Measurements from ENCODE around the gene PSMA8. TPM values are rescaled to one million over a fixed set of nuclear protein-coding genes. Genes with fewer than 3 reads are reported as not detected.
"Not testable (repeated sequence)": the region's sequence is repeated elsewhere in the genome, so short reads cannot be mapped to it uniquely, and the experiment has no call there.

The PSMA8 gene
- total RNA-seq, 4 donors from 2014 or later: not detected

DNA sequence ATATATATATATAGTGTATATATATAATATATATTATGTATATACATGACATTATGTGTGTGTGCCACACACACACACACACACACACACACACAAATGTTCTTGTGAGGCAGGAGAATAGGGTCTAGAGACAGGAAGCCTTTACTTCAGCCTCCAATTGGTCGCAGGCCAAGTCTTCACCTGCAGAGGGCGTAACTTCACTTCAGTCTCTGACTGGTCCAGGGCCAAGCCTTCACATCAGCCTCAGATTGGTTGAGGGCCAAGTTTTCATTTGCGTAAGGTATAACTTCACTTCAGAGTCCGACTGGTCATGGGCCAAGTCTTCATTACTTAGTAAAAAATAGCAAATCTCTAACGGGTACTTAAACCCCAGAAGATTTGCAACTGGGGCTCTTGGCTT, 30.1 kb upstream of the PSMA8 start:
- WGBS, 2 donors: 41 to 50% methylated on average over 4 to 5 of the region's 5 CpGs
- Histone ChIP-seq H3K36me3 (no peaks in the 10 kb centered on the region), H3K9me3 (no peaks in the 10 kb centered on the region), H3K27me3 (no peaks in the 10 kb centered on the region), H3K27ac (no peak overlapping the region), H3K4me1 (no peaks in the 10 kb centered on the region), H3K4me3 (no peak overlapping the region)
- TF ChIP-seq, protein P1, sequence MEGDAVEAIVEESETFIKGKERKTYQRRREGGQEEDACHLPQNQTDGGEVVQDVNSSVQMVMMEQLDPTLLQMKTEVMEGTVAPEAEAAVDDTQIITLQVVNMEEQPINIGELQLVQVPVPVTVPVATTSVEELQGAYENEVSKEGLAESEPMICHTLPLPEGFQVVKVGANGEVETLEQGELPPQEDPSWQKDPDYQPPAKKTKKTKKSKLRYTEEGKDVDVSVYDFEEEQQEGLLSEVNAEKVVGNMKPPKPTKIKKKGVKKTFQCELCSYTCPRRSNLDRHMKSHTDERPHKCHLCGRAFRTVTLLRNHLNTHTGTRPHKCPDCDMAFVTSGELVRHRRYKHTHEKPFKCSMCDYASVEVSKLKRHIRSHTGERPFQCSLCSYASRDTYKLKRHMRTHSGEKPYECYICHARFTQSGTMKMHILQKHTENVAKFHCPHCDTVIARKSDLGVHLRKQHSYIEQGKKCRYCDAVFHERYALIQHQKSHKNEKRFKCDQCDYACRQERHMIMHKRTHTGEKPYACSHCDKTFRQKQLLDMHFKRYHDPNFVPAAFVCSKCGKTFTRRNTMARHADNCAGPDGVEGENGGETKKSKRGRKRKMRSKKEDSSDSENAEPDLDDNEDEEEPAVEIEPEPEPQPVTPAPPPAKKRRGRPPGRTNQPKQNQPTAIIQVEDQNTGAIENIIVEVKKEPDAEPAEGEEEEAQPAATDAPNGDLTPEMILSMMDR (IDR thresholded peaks at IDR 0.05): peak in 2 of 6 experiments; percentile 7 to 33
- no peak for TF ChIP-seq POLR2A (IDR thresholded peaks at IDR 0.05)
- intact Hi-C loops (cut with DNase I): no loop called here
- no peak for DNase-seq

DNA sequence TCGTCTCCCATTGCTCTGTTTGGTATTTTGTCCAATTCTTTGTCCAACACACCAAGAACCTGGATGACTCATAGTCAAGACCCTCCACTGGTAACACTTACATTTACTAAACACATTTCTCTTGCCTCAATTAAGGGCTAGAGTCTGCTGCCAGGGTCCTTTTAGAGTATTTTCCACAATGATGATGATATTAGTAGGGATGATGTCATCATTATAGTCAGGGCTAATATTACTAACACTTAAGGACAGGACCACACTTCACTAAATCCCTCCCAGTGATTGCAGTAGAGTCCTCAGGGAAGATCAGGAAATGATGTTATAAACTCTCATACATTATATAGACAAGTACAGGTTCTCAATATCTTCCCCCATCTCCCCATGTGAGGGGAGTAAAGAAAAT, 29.6 kb upstream of the PSMA8 start:
- no peak for DNase-seq
- Histone ChIP-seq H3K4me1 (no peaks in the 10 kb centered on the region), H3K27me3 (no peaks in the 10 kb centered on the region), H3K9me3 (no peaks in the 10 kb centered on the region), H3K4me3 (no peak overlapping the region), H3K36me3 (no peaks in the 10 kb centered on the region), H3K27ac (no peak overlapping the region)
- 42 to 63% methylated on average over 1 of the region's 1 CpG for WGBS, 2 donors
- intact Hi-C loops (cut with DNase I): no loop called here
- TF ChIP-seq POLR2A (IDR thresholded peaks at IDR 0.05): no peak
- TF ChIP-seq, protein P1 (IDR thresholded peaks at IDR 0.05): no peak

DNA sequence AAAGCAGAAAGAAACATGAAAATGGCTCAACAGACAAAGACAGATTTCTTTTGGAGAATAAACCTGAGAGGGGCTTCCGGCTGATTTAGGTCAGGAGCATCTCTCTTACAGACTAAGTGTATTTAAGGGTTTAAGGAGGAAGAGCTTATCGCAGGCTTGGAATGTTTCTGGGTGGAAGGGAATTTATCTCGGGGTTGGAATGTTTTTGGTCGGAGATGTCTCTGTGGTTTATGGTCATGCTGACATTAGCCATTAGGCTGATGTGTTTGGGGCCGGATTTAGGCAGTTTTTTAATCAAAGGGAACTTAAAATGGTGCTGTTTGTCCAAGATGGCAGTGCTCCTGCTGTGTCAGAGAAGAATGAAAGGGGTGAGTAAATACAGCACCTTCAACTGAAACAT, 14.4 kb upstream of the PSMA8 start:
- Histone ChIP-seq H3K4me1 (no peaks in the 10 kb centered on the region), H3K9me3 (no peaks in the 10 kb centered on the region), H3K4me3 (no peak overlapping the region), H3K36me3 (no peaks in the 10 kb centered on the region), H3K27me3 (peaks cover 0 to 24% (median 0%) of the 10 kb centered on the region in 4 donors), H3K27ac (no peak overlapping the region)
- no peak for DNase-seq
- WGBS, 2 donors: 78 to 80% methylated on average over 5 of the region's 5 CpGs
- intact Hi-C loops (cut with DNase I): no loop called here
- no peak for TF ChIP-seq POLR2A (IDR thresholded peaks at IDR 0.05)
- TF ChIP-seq, protein P1 (IDR thresholded peaks at IDR 0.05): no peak

DNA sequence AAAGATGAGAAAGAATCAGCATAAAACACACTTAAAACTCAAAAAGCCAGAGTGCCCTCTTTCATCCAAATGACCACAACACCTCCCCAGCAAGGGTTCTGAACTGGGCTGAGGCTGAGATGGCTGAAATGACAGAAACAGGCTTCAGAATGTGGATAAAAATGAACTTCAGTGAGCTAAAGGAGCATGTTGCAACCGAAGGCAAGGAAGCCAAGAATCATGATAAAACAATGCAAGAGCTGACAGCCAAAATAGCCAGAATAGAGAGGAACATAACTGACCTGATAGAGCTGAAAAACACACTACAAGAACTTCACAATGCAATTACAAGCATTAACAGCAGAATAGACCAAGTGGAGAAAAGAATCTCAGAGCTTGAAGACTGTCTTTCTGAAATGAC, 12.2 kb upstream of the PSMA8 start:
- no peaks in the 10 kb centered on the region for H3K36me3 ChIP-seq
- no peaks in the 10 kb centered on the region for H3K4me1 ChIP-seq
- peaks cover 0 to 24% (median 0%) of the 10 kb centered on the region in 4 donors for H3K27me3 ChIP-seq
- H3K9me3 ChIP-seq: no peaks in the 10 kb centered on the region
- no peak for DNase-seq
- TF ChIP-seq, protein P1 (IDR thresholded peaks at IDR 0.05): no peak
- no peak for TF ChIP-seq POLR2A (IDR thresholded peaks at IDR 0.05)
- no peak overlapping the region for H3K27ac ChIP-seq
- intact Hi-C loops (cut with DNase I): no loop called here
- 64 to 88% methylated on average over 1 of the region's 1 CpG for WGBS, 2 donors
- H3K4me3 ChIP-seq: no peak overlapping the region

DNA sequence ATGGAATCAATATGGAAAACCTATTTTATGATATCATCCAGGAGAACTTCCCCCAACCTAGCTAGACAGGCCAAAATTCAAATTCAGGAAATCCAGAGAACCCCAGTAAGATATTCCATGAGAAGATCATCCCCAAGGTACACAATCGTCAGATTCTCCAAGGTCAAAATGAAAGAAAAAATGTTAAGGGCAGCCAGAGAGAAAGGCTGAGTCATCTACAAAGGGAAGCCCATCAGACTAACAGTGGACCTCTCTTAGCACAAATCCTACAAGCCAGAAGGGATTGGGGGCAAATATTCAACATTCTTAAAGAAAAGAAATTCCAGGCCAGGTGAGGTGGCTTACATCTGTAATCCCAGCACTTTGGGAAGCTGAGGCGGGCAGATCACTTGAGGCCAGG, 11.7 kb upstream of the PSMA8 start:
- H3K36me3 ChIP-seq; H3K4me3 ChIP-seq; H3K9me3 ChIP-seq; H3K27ac ChIP-seq; intact Hi-C loops (cut with DNase I); DNase-seq; H3K4me1 ChIP-seq: not testable (repeated sequence)
- WGBS, 2 donors: 84 to 94% methylated on average over 2 of the region's 2 CpGs
- H3K27me3 ChIP-seq: peaks cover 0 to 24% (median 0%) of the 10 kb centered on the region in 4 donors

DNA sequence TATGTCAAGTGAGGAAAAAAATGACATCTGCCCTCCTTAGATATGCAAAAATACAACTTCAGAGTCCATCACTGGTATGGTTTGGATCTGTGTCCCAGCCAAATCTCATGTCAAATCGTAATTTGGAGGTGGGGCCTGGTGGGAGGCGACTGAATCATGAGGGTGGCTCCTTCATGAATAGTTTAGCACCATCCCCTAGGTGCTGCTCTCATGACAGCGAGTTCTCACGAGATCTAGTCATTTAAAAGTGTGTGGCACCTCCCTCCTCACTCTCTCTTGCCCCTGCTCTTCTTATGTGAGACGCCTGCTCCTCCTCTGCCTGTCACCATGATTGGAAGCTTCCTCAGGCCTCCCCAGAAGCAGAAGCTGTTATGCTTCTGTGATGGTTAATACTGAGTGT, 5.9 kb upstream of the PSMA8 start:
- H3K36me3 ChIP-seq: no peaks in the 10 kb centered on the region
- no peak overlapping the region for H3K4me3 ChIP-seq
- intact Hi-C loops (cut with DNase I): no loop called here
- no peaks in the 10 kb centered on the region for H3K27me3 ChIP-seq
- no peak for DNase-seq
- no peaks in the 10 kb centered on the region for H3K4me1 ChIP-seq
- no peaks in the 10 kb centered on the region for H3K9me3 ChIP-seq
- no peak overlapping the region for H3K27ac ChIP-seq
- no peak for TF ChIP-seq POLR2A (IDR thresholded peaks at IDR 0.05)
- TF ChIP-seq, protein P1 (IDR thresholded peaks at IDR 0.05): no peak
- WGBS, 2 donors: 76 to 80% methylated on average over 5 of the region's 5 CpGs

DNA sequence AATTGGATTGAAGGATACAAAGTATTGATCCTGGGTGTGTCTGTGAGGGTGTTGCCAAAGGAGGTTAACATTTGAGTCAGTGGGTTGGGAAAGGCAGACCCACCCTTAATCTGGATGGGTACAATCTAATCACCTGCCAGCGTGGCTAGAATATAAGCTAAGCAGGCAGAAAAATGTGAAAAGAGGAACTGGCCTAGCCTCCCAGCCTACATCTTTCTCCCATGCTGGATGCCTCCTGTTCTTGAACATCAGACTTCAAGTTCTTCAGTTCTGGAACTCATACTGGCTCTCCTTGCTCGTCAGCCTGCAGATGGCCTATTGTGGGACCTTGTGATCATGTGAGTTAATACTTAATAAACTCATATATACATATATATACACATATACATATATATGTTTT, 5.5 kb upstream of the PSMA8 start:
- intact Hi-C loops (cut with DNase I); H3K4me3 ChIP-seq; H3K27me3 ChIP-seq; H3K36me3 ChIP-seq; DNase-seq; H3K27ac ChIP-seq; H3K9me3 ChIP-seq; H3K4me1 ChIP-seq: not testable (repeated sequence)
- WGBS, 2 donors: 59 to 78% methylated on average over 2 of the region's 2 CpGs

Measured in esophagus squamous epithelium (tissue), 5 donors.